Adrenal gland (tissue), 12 donors: ENCODE data around the gene BABAM2. TPM values are rescaled to one million over a fixed set of nuclear protein-coding genes. Genes with fewer than 3 reads are reported as not detected.

ENCODE experiments used
- DNase-seq, 7 donors: peaks; one replicate each; pipeline ENCODE4 v3.0.0-alpha.2; 2019 to 2020
- H3K27ac ChIP-seq, 5 donors: fragments of 200-600 bp; sonication (generic) in 4 of 5; 1 replicate in 3 of 5; 2 replicates in 2 of 5; pipeline versions ENCODE4 v1.5.1 to v1.8.0; 2016 to 2020; ENCODE audit warnings: mild to moderate bottlenecking in 1 of 5
- H3K27me3 ChIP-seq: fragments of 200-600 bp; 2 replicates; pipeline ENCODE4 v1.8.0; 2021
- H3K36me3 ChIP-seq, 2 donors: fragments of 200-600 bp; replicated peaks in 1 of 2; 1 replicate in 1 of 2; 2 replicates in 1 of 2; pipeline versions ENCODE4 v1.5.1 to v1.8.0; 2018 to 2022
- H3K4me1 ChIP-seq, 2 donors: fragments of 200-600 bp; replicated peaks in 1 of 2; 1 replicate in 1 of 2; 2 replicates in 1 of 2; pipeline versions ENCODE4 v1.5.1 to v1.8.0; 2018 to 2021
- H3K4me3 ChIP-seq, 4 donors: fragments of 200-600 bp; sonication (generic) in 3 of 4; one replicate each; pipeline ENCODE4 v1.5.1; 2016 to 2018
- H3K9me3 ChIP-seq, 3 donors: fragments of 200-600 bp; sonication (generic) in 1 of 3; replicated peaks in 1 of 3; 1 replicate in 2 of 3; 2 replicates in 1 of 3; pipeline versions ENCODE4 v1.5.1 to v1.8.0; 2016 to 2021
- POLR2A ChIP-seq, 2 donors: fragments of 450-650 bp; IDR thresholded peaks; one replicate each; pipeline ENCODE4 v1.6.1; 2017; ENCODE audit warnings: antibody characterized with exemption in 2 of 2, mild to moderate bottlenecking in 2 of 2, moderate library complexity in 1 of 2
- WGBS, 4 donors: extraction: QIAGEN DNeasy Blood & Tissue Kit in 2 of 4; methylation state at CpG; one replicate each; pipeline versions ENCODE4 v1.1.5 to v1.1.7; 2013 to 2017; 5-methylcytosine and 5-hydroxymethylcytosine counted together
- intact Hi-C, 2 donors: fragments of 100-400 bp; cut with DNase I; formaldehyde crosslinking; loops; one replicate each; pipeline versions ENCODE4 v1.14.1 to v1.15.0; 2022 to 2023
- polyA plus RNA-seq, 3 donors: library from polyadenylated mRNA; stranded (reverse); fragments of 200-250 nt in 2 of 3; fragments of 350-450 nt in 1 of 3; fragmentation: Illumina TruSeq in 1 of 3; extraction: RNeasy Lipid Tissue Mini Kit (QIAGEN cat#74804) in 1 of 3; gene quantifications; one replicate each; pipeline ENCODE4 v1.2.3, GENCODE V29; 2013 to 2014
- total RNA-seq, 9 donors: library from RNA; depleted of rRNA in 4 of 9; stranded (reverse); fragments of >200 nt in 4 of 9; fragments of 120-200 nt in 1 of 9; fragmentation: NEBNext Ultra II Directional in 1 of 9; extraction: Animal tissue kit (Norgen Biotek cat#: 25700) in 1 of 9; gene quantifications; one replicate each; pipeline versions ENCODE4 v1.1.0 to v1.2.4, GENCODE V29; 2013 to 2023
- TF ChIP-seq, protein P1 (sequence below), 6 experiments: fragments of 450-650 bp in 4 of 6; fragments of 200-600 bp in 2 of 6; sonication (generic) in 1 of 6; IDR thresholded peaks; 1 replicate in 5 of 6; 2 replicates in 1 of 6; pipeline versions ENCODE4 v1.5.1 to v1.8.0; 2016 to 2021; ENCODE audit warnings: antibody characterized with exemption in 6 of 6, mild to moderate bottlenecking in 2 of 6, moderate library complexity in 1 of 6
- donor health status: healthy with polysubstance abuse.
- donor health status: Bipolar disorder and iron deficiency.
- donor health status: DM: yes; HTN: yes; CAD: no.
- donor health status: DM: no; HTN: no; CAD: no.
- donor health status: DM: no; HTN: no; CAD: no.
- donor health status: DM: yes; HTN: yes; CAD: no.

Gene BABAM2
- total and polyA plus RNA-seq, 12 donors, result 88.2 to 925 (median 357) TPM

DNA sequence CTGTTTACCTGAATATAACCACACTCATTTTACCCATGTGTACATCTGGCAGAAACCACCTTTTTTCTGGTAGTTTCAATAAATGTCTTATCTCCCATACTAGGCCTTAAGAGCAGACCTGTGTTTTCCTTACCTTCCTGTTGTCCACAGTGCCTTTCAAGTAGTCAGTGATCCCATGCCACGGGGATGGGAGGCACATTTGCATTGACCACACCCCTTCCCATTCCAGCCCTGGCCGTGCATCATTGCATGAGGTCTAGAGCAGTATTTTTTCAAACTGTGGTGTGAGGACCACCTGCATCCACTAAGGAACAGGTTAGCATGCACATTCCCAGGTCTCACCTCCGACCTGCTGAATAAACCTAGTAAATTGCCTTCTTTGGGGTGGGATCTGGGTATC lies 337.0 kb downstream of the BABAM2 start:
- no peak overlapping the region for H3K27ac ChIP-seq
- 82 to 91% (median 85%) methylated on average over 3 of the region's 3 CpGs for whole genome bisulfite sequencing, 4 donors
- intact Hi-C loops, result no loop called here
- H3K9me3 ChIP-seq, result no peaks in the 10 kb centered on the region
- no peaks in the 10 kb centered on the region for H3K27me3 ChIP-seq
- no peak for DNase-seq
- H3K4me3 ChIP-seq, result no peak overlapping the region
- TF ChIP-seq, protein P1, sequence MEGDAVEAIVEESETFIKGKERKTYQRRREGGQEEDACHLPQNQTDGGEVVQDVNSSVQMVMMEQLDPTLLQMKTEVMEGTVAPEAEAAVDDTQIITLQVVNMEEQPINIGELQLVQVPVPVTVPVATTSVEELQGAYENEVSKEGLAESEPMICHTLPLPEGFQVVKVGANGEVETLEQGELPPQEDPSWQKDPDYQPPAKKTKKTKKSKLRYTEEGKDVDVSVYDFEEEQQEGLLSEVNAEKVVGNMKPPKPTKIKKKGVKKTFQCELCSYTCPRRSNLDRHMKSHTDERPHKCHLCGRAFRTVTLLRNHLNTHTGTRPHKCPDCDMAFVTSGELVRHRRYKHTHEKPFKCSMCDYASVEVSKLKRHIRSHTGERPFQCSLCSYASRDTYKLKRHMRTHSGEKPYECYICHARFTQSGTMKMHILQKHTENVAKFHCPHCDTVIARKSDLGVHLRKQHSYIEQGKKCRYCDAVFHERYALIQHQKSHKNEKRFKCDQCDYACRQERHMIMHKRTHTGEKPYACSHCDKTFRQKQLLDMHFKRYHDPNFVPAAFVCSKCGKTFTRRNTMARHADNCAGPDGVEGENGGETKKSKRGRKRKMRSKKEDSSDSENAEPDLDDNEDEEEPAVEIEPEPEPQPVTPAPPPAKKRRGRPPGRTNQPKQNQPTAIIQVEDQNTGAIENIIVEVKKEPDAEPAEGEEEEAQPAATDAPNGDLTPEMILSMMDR (IDR thresholded peaks at IDR 0.05), result no peak
- TF ChIP-seq POLR2A (IDR thresholded peaks at IDR 0.05), result no peak
- H3K36me3 ChIP-seq, result no peaks in the 10 kb centered on the region
- peaks cover 0 to 21% of the 10 kb centered on the region in 2 donors for H3K4me1 ChIP-seq

DNA sequence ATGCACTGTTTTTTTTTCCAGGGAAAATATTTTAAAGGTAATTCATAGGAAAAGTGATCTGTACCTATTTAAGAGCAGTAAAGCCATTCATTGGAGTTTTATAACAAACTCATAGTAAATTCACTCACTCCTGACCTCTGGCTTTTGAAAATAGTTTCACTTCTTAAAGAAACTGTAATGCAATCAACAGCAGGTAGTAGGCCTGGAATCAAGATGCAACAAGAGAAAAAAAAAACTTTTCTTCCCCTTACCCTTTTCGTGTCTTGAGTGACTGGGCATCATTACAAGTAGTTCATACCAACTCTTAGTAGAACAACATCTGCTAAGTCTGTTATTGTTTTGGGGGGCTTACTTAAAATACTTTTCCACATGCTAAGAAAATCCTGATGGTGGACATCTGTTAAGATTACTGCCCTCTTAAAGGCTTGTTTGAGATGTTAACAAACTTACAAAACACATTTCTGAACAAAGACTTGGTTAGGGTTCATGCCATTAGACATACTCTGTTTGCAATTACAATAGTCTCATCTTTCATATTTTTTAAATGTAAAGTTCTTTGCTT lies 338.0 kb downstream of the BABAM2 start:
- Histone ChIP-seq H3K4me1 (peaks cover 0 to 21% of the 10 kb centered on the region in 2 donors), H3K27ac (no peak overlapping the region), H3K4me3 (no peak overlapping the region), H3K27me3 (no peaks in the 10 kb centered on the region), H3K36me3 (no peaks in the 10 kb centered on the region), H3K9me3 (no peaks in the 10 kb centered on the region)
- TF ChIP-seq POLR2A (IDR thresholded peaks at IDR 0.05), result no peak
- TF ChIP-seq, protein P1 (IDR thresholded peaks at IDR 0.05), result peak in 2 of 6 experiments; percentile 16 to 27
- WGBS, 4 donors, result 67 to 92% (median 82%) methylated on average over 1 of the region's 1 CpG
- intact Hi-C loops, result no loop called here
- no peak for DNase-seq

DNA sequence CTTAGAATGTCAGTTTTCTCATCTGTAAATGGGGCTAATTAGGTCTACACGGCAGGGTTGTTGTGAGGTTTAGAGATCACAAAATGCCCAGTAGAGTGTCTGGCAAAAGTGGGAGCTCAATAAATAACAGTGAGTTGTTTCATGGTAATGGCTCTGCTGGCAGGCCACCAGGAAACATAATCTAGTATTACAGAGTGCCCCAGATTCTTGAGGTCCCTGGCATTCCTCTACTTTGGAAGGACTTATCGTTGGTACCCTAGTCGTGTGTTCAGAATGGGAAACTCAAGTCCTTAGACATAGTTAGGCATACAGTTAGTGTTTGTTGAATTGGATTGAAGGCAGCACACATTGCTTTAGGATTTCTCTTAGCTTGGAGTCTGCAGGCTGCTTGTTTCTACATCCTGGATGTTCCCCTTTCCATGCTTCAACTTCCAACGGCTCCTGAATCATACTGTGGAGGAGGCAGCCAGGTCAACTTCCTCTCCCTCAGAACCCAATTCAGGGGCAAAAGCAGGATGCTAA lies 340.6 kb downstream of the BABAM2 start:
- TF ChIP-seq, protein P1 (IDR thresholded peaks at IDR 0.05), result no peak
- TF ChIP-seq POLR2A (IDR thresholded peaks at IDR 0.05), result no peak
- Histone ChIP-seq H3K27ac (no peak overlapping the region), H3K36me3 (peaks cover 0 to 6% of the 10 kb centered on the region in 2 donors), H3K4me1 (peaks cover 0 to 21% of the 10 kb centered on the region in 2 donors), H3K4me3 (no peak overlapping the region), H3K27me3 (no peaks in the 10 kb centered on the region), H3K9me3 (no peaks in the 10 kb centered on the region)
- peak in 5 of 7 donors; percentile 37 to 70 (median 63) for DNase-seq
- 36 to 52% (median 48%) methylated on average over 4 of the region's 4 CpGs for WGBS, 4 donors
- intact Hi-C loops, result no loop called here

DNA sequence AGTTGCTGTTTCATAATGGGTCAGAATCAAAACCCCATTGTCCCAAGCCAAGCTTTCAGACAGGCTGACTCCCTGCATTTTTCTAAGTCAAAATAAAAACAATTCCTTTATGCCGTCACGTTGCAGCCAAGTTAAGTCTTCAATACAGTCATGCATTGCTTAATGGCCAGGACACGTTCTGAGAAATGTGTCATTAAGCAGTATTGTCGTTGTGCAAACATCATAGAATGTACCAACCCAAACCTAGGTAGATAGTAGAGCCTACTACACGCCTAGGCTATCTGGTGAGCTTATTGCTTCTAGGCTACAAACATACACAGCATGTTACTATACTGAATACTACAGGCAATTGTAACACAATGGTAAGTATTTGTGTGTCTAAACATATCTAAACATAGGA lies 341.8 kb downstream of the BABAM2 start:
- Histone ChIP-seq H3K4me3 (no peak overlapping the region), H3K4me1 (peaks cover 0 to 21% of the 10 kb centered on the region in 2 donors), H3K27ac (peak overlapping the region in 1 of 5 donors; percentile 15), H3K27me3 (no peaks in the 10 kb centered on the region), H3K36me3 (peaks cover 0 to 8% of the 10 kb centered on the region in 2 donors), H3K9me3 (no peaks in the 10 kb centered on the region)
- intact Hi-C loops, result no loop called here
- WGBS, 4 donors, result 77 to 94% (median 89%) methylated on average over 5 of the region's 5 CpGs
- TF ChIP-seq POLR2A (IDR thresholded peaks at IDR 0.05), result no peak
- TF ChIP-seq, protein P1 (IDR thresholded peaks at IDR 0.05), result no peak
- no peak for DNase-seq
